Measurements from ENCODE around the gene SNX3.
"Not testable (repeated sequence)": the region's sequence is repeated elsewhere in the genome, so short reads cannot be mapped to it uniquely, and the experiment has no call there.

SNX3 gene

GRCh38 chr6:108260809-108261569, at the start of gene SNX3:
SNX3 (minus strand) TSS chr6:108261040; CDS start chr6:108260921, 119 bp downstream.
- DNase-seq, result peak; percentile 95

GRCh38 chr6:108309844-108310243, 49.0 kb upstream of the SNX3 start:
- DNase-seq, result no peak

GRCh38 chr6:108308641-108309040, 47.8 kb upstream of the SNX3 start:
- not testable (repeated sequence) for DNase-seq

- DNase-seq, result no peak
Observed at GRCh38 chr6:108304646-108305045, 43.8 kb upstream of the SNX3 start.

- no peak for DNase-seq
Observed at GRCh38 chr6:108302386-108302785, 41.5 kb upstream of the SNX3 start.

GRCh38 chr6:108295676-108296075, 34.8 kb upstream of the SNX3 start:
- DNase-seq, result no peak

- DNase-seq, result peak; percentile 96
Observed at GRCh38 chr6:108294727-108295625, 34.1 kb upstream of the SNX3 start, which contains the start of gene AFG1L. AFG1L (plus strand) TSS chr6:108295054; CDS start chr6:108295080, 26 bp downstream.

GRCh38 chr6:108294297-108294726, 33.5 kb upstream of the SNX3 start:
- DNase-seq, result no peak

- no peak for DNase-seq
Observed at GRCh38 chr6:108293527-108294296, 32.9 kb upstream of the SNX3 start.

GRCh38 chr6:108292561-108292960, 31.7 kb upstream of the SNX3 start:
- not testable (repeated sequence) for DNase-seq

GRCh38 chr6:108291091-108291490, 30.3 kb upstream of the SNX3 start:
- no peak for DNase-seq

GRCh38 chr6:108288742-108289141, 27.9 kb upstream of the SNX3 start:
- no peak for DNase-seq

- no peak for DNase-seq
Observed at GRCh38 chr6:108287373-108287772, 26.5 kb upstream of the SNX3 start.

GRCh38 chr6:108286366-108286765, 25.5 kb upstream of the SNX3 start:
- no peak for DNase-seq

- no peak for DNase-seq
Observed at GRCh38 chr6:108285381-108285780, 24.5 kb upstream of the SNX3 start.

GRCh38 chr6:108277831-108278230, 17.0 kb upstream of the SNX3 start:
- DNase-seq, result no peak

GRCh38 chr6:108277295-108277694, 16.5 kb upstream of the SNX3 start:
- DNase-seq, result no peak

GRCh38 chr6:108275976-108276375, 15.1 kb upstream of the SNX3 start:
- no peak for DNase-seq

GRCh38 chr6:108274546-108274945, 13.7 kb upstream of the SNX3 start:
- no peak for DNase-seq

GRCh38 chr6:108269955-108270354, 9.1 kb upstream of the SNX3 start:
- DNase-seq, result not testable (repeated sequence)

GRCh38 chr6:108268845-108269244, 8.0 kb upstream of the SNX3 start:
- no peak for DNase-seq

- DNase-seq, result no peak
Observed at GRCh38 chr6:108263371-108263770, 2.5 kb upstream of the SNX3 start.
